T-helper 1 cell treated with Interleukin-12 subunit alpha and Interleukin-12 subunit beta and Interleukin-4 antibody, amounts not matched to agents 30 ng/mL and 1 ng/mL, for 36 hours (primary cell): ENCODE measurements around the gene VIPAS39. TPM values are rescaled to one million over a fixed set of nuclear protein-coding genes. Genes with fewer than 3 reads are reported as not detected.

Source experiments
- intact Hi-C: fragments of 100-400 bp; cut with micrococcal nuclease; formaldehyde crosslinking; loops from one replicate; pipeline ENCODE4 v1.15.1; 2024
- total RNA-seq: library from RNA; stranded (reverse); gene quantifications from 2 replicates; pipeline ENCODE4 v1.2.3, GENCODE V29; 2022

VIPAS39 gene
- total RNA-seq, 1 donor from 2014 or later = 21.2 TPM

GRCh38 chr14:77406718-77407117 lies 50.7 kb downstream of the VIPAS39 start:
- intact Hi-C loops = no loop called here

- intact Hi-C loops = no loop called here
Measured at GRCh38 chr14:77406086-77406485, 51.3 kb downstream of the VIPAS39 start.

DNA sequence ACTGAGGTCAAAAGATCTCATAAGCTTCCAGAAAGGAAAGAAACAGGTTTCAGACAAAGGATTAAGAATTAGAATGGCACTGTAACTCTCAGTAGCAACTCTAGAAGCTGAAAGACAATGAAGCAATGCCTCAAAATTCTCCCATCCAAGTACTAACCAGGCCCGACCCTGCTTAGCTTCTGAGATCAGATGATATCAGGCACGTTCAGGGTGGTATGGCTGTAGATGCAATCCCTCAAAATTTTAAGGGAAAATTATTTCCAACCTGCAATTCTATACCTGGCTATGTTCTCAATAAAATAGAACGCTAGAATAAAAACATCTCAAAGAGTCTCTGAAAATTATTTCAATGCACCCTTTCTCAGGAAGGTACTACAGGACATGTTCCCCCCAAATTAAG lies 53.6 kb downstream of the VIPAS39 start:
- intact Hi-C loops = no loop called here

GRCh38 chr14:77400216-77400615 lies 57.2 kb downstream of the VIPAS39 start:
- intact Hi-C loops = no loop called here

DNA sequence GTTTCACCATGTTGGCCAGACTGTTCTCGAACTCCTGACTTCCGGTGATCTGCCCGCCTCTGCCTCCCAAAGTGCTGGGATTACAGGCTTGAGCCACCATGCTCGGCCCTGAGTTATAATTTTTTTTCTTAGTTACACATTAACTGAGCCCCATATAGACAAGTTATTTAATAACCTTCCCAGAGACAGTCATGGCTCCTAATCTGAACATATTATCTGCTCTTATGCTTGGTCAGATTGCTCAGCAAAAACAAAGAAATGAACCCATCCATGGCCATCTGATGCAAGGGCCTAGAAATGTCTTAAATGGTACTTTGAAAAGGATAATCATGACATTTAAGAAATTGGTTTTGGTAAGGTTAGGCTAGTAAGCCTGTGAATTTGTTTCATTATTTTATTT lies 67.2 kb downstream of the VIPAS39 start:
- intact Hi-C loops = no loop called here

DNA sequence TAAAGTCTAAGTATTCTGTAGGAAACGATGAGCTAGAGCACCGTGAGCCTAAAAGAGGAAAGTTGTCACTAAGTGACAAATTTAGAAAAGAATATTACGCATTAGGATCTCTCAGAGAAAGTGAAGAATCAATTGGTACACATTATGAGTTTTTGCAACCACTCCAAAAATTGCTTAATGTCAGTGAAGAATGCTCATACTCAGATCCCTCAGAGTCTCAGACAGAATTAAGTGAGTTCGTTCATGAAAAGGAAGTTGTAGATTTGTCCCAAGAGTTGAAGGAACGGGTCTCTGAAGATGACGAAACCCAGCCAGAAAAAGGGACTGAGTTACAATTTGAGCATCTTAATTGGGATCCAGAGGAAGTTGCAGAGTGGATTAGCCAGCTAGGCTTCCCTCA lies 78.7 kb downstream of the VIPAS39 start:
- intact Hi-C loops = loop anchor here (5.0 kb wide), 1 partner anchor 174 kb away; no protein-coding TSS in a partner anchor

DNA sequence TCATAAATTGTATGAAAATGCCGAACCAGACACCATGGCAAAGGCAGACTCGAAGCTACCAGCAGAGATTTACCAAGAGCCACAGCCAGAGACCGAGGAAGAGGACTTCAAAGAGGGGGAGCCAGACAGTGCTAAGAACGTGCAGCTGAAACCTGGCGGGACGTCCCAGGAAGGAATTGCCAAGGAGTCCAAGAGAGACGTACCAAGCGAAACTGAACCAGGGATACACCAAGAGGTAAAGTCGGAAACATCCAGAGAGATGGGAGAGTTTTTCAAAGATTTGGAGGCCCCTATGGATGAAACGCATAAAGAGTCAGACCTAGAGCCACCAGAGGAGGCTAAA lies 79.9 kb downstream of the VIPAS39 start:
- intact Hi-C loops = loop anchor here (1.0 to 5.0 kb wide), 9 partner anchors 56 to 423 kb away; partner anchors contain the start of genes ADCK1, ALKBH1, CIPC and GSTZ1

DNA sequence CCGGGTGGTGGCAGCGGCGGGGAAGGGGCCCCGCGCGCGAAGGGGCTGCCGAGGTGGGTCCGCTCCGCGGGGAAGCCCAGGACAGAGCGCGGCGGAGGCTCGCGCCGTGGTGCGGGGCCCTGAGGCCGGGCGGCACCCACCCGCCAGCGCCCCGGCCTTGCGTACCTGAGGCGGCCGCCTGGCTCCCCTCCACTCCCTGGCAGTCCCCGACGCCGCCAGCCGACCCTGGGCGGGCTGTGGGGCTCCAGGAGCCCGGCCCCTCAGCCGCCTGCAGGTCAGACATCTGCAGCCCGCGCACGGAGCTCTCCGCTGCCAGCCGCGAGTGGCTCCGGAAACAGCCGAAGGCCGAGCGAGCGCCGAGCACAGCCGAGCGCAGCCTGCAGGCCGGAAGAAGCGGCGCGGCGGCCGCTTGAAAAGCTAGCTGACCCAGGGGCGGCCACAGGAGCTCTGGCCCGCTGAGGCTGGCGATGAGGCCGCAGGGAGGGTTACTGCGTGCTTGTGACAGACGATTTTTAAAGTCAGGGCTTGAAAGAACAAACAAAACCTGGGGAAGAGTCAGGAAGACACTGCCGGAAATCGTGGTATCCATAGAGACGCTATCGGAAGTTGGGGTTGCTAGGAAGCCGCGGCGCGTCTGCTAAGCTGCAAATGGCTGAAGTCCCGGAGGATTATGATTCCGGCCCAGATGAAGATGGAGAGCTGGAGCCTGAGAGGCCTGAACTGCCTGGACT lies 80.5 kb downstream of the VIPAS39 start, which contains the start of the genes SAMD15 and TMED8:
SAMD15 (plus strand) TSS at position 609 of the 731 bp plus-strand sequence; CDS start at position 649, 40 bp downstream.
TMED8 (minus strand) TSS at position 324 of the 731 bp plus-strand sequence; CDS start at position 283, 41 bp downstream.
- intact Hi-C loops = loop anchor here (1.0 to 5.0 kb wide), 10 partner anchors 56 to 423 kb away; partner anchors contain the start of genes ADCK1, ALKBH1, CIPC and GSTZ1

Other genes with a start within 250 kb of the VIPAS39 start
- not detected in 2 replicates for gene NGB, start 186.4 kb downstream of the VIPAS39 start, total RNA-seq
- gene POMT2, start 136.7 kb downstream of the VIPAS39 start, total RNA-seq = 11.4 and 14.1 TPM in 2 replicates
- 7.4 and 8.0 TPM in 2 replicates for gene GSTZ1, start 136.6 kb downstream of the VIPAS39 start, total RNA-seq
- 21.3 and 21.8 TPM in 2 replicates for gene TMED8, start 80.5 kb downstream of the VIPAS39 start, total RNA-seq
- 0.41 TPM in 1 of 2 replicates, not detected in the other for gene SAMD15, start 80.2 kb downstream of the VIPAS39 start, total RNA-seq
- 0.17 and 0.22 TPM in 2 replicates for gene NOXRED1, start 34.1 kb downstream of the VIPAS39 start, total RNA-seq
- gene AHSA1, start 492 bp upstream of the VIPAS39 start, total RNA-seq = 159 and 180 TPM in 2 replicates
- not detected in 2 replicates for gene ISM2, start 41.2 kb upstream of the VIPAS39 start, total RNA-seq
- gene SPTLC2, start 159.0 kb upstream of the VIPAS39 start, total RNA-seq = 50.7 and 51.2 TPM in 2 replicates